Measurements from ENCODE around the gene SNX7. TPM values are rescaled to one million over a fixed set of nuclear protein-coding genes. Genes with fewer than 3 reads are reported as not detected.

SNX7 gene
- polyA plus RNA-seq, 3 donors: 0.04 to 3.9 (median 0.15) TPM

- Mint-ChIP-seq H3K4me3 (no peak overlapping the region), H3K27me3 (ENCODE audit: low read depth in 3 of 3) (peaks cover 0 to 2% (median 0%) of the 10 kb centered on the region in 3 donors), H3K9me3 (peaks cover 5 to 20% (median 12%) of the 10 kb centered on the region in 7 donors), H3K27ac (no peak overlapping the region), H3K4me1 (no peaks in the 10 kb centered on the region), H3K36me3 (no peaks in the 10 kb centered on the region)
- Histone ChIP-seq H3K27ac (ENCODE audit: low read depth in 1 of 2, low read length in 2 of 2) (no peak overlapping the region), H3K9ac (ENCODE audit: insufficient read depth, low read length, poor library complexity, severe bottlenecking) (no peak overlapping the region), H3K9me3 (replicated peaks in 1 of 2; ENCODE audit: control insufficient read depth in 1 of 2, insufficient read depth in 1 of 2, low read length in 2 of 2) (peaks cover 13 to 16% of the 10 kb centered on the region in 2 donors), H3K79me2 (ENCODE audit: insufficient read depth, low read length) (no peaks in the 10 kb centered on the region), H3K4me2 (replicated peaks; ENCODE audit: extremely low read depth, low read length, poor library complexity, severe bottlenecking) (no peak overlapping the region), H3K4me1 (ENCODE audit: control insufficient read depth in 1 of 2, insufficient read depth in 2 of 2, low read length in 2 of 2) (no peaks in the 10 kb centered on the region), H2AFZ (ENCODE audit: insufficient read depth, low read depth, low read length, poor library complexity, severe bottlenecking) (no peak overlapping the region), H3K36me3 (replicated peaks in 1 of 2; ENCODE audit: control insufficient read depth in 1 of 2, insufficient read depth in 2 of 2, low read length in 2 of 2) (no peaks in the 10 kb centered on the region), H3K4me3 (replicated peaks in 1 of 3; ENCODE audit: low read depth in 2 of 3, low read length in 3 of 3) (no peak overlapping the region), H3K27me3 (ENCODE audit: control insufficient read depth in 2 of 2, insufficient read depth in 2 of 2, low read length in 2 of 2) (no peaks in the 10 kb centered on the region), H4K20me1 (ENCODE audit: insufficient read depth, low read length) (no peaks in the 10 kb centered on the region)
- WGBS (ENCODE audit: insufficient coverage): no CpG with 5 or more reads among the region's 2 CpGs
- no peak for DNase-seq
- intact Hi-C loops (cut with micrococcal nuclease): no loop called here
- no peak for TF ChIP-seq CTCF (IDR thresholded peaks at IDR 0.05)
Measured at GRCh38 chr1:98637316-98637715, 24.2 kb upstream of the SNX7 start.

- peaks cover 0 to 2% (median 0%) of the 10 kb centered on the region in 3 donors for H3K27me3 Mint-ChIP-seq (ENCODE audit: low read depth in 3 of 3)
- H3K4me3 Mint-ChIP-seq: no peak overlapping the region
- H3K36me3 Mint-ChIP-seq: no peaks in the 10 kb centered on the region
- H3K9me3 Mint-ChIP-seq: peaks cover 5 to 20% (median 12%) of the 10 kb centered on the region in 7 donors
- no peaks in the 10 kb centered on the region for H3K4me1 Mint-ChIP-seq
- no peak for DNase-seq
- Histone ChIP-seq H3K4me1 (ENCODE audit: control insufficient read depth in 1 of 2, insufficient read depth in 2 of 2, low read length in 2 of 2) (no peaks in the 10 kb centered on the region), H3K27me3 (ENCODE audit: control insufficient read depth in 2 of 2, insufficient read depth in 2 of 2, low read length in 2 of 2) (no peaks in the 10 kb centered on the region), H3K36me3 (replicated peaks in 1 of 2; ENCODE audit: control insufficient read depth in 1 of 2, insufficient read depth in 2 of 2, low read length in 2 of 2) (no peaks in the 10 kb centered on the region), H3K4me3 (replicated peaks in 1 of 3; ENCODE audit: low read depth in 2 of 3, low read length in 3 of 3) (no peak overlapping the region), H3K9ac (ENCODE audit: insufficient read depth, low read length, poor library complexity, severe bottlenecking) (no peak overlapping the region), H3K9me3 (replicated peaks in 1 of 2; ENCODE audit: control insufficient read depth in 1 of 2, insufficient read depth in 1 of 2, low read length in 2 of 2) (peaks cover 13 to 16% of the 10 kb centered on the region in 2 donors), H4K20me1 (ENCODE audit: insufficient read depth, low read length) (no peaks in the 10 kb centered on the region), H3K27ac (ENCODE audit: low read depth in 1 of 2, low read length in 2 of 2) (no peak overlapping the region), H3K4me2 (replicated peaks; ENCODE audit: extremely low read depth, low read length, poor library complexity, severe bottlenecking) (no peak overlapping the region), H3K79me2 (ENCODE audit: insufficient read depth, low read length) (no peaks in the 10 kb centered on the region), H2AFZ (ENCODE audit: insufficient read depth, low read depth, low read length, poor library complexity, severe bottlenecking) (no peak overlapping the region)
- intact Hi-C loops (cut with micrococcal nuclease): no loop called here
- no peak for TF ChIP-seq CTCF (IDR thresholded peaks at IDR 0.05)
- no peak overlapping the region for H3K27ac Mint-ChIP-seq
Measured at GRCh38 chr1:98638185-98638584, 23.3 kb upstream of the SNX7 start.
